Measurements from ENCODE around the gene PAX2.

- TF ChIP-seq CTCF (IDR thresholded peaks at IDR 0.05) = peak in 2 of 6 experiments; percentile 8 to 18
- TF ChIP-seq POLR2A (IDR thresholded peaks at IDR 0.05) = no peak
Observed at GRCh38 chr10:100826983-100827818, 81.8 kb downstream of the PAX2 start.

All from adrenal gland (tissue), 5 donors.